HepG2 (cell line): ENCODE data around the gene TALDO1. TPM values are rescaled to one million over a fixed set of nuclear protein-coding genes. Genes with fewer than 3 reads are reported as not detected.

Experiments used
- ATAC-seq: fragments of 200-7000 bp; cut with Tn5 transposase; 3 replicates; pipeline ENCODE4 v1.9.1; 2020; ENCODE audit warnings: mild to moderate bottlenecking, moderate library complexity
- Bru-seq: library from RNA; stranded (reverse); fragments of 400-500 nt; gene quantifications from one replicate; lab custom pipeline; 2021; lab: Mats Ljungman, UMichigan
- BruChase-seq, 2 experiments: library from RNA; stranded (reverse); fragments of 400-500 nt; gene quantifications; one replicate each; lab custom pipeline; 2021; lab: Mats Ljungman, UMichigan
- BruUV-seq: library from RNA; stranded (reverse); fragments of 400-500 nt; replicated peaks from 2 replicates; lab custom pipeline; 2021; lab: Mats Ljungman, UMichigan
- CTCF ChIA-PET: fragments of 300-600 bp; formaldehyde crosslinking; extraction: SDS; loops from one replicate; lab custom pipeline; 2021; ENCODE audit warnings: low total read pairs, inconsistent platforms, low intra/inter-chr PET ratio; lab: Yijun Ruan, JAX
- POLR2A ChIA-PET: fragments of 350-600 bp; sonication (Branson Sonifier 250); formaldehyde crosslinking; loops from one replicate; lab custom pipeline; 2020; ENCODE audit warnings: antibody characterized with exemption, inconsistent platforms; lab: Yijun Ruan, JAX
- DNase-seq: peaks from one replicate; pipeline ENCODE4 v3.0.0-alpha.2; 2015; ENCODE audit warnings: low spot score
- FAIRE-seq: peaks from 3 replicates; lab custom pipeline; 2011; peaks lifted over from hg19 to GRCh38; lab: Jason Lieb, UNC
- H2AFZ ChIP-seq: one replicate; pipeline ENCODE4 v1.6.1; 2011; ENCODE audit warnings: low read length, inconsistent platforms
- H3K27ac ChIP-seq: fragments of 300-600 bp; 3 replicates; pipeline ENCODE4 v1.8.0; 2011; ENCODE audit warnings: mixed run types, mild to moderate bottlenecking, mixed read lengths, low read length, inconsistent platforms; ENCODE audit not compliant: insufficient read depth; ENCODE audit errors: extremely low read length
- H3K27me3 ChIP-seq, 2 experiments: fragments of 200-600 bp in 1 of 2; 2 replicates in 1 of 2; 3 replicates in 1 of 2; pipeline versions ENCODE4 v1.6.0 to v1.8.0; 2011; ENCODE audit warnings: low read length in 2 of 2, mild to moderate bottlenecking in 2 of 2, moderate library complexity in 2 of 2, inconsistent platforms in 1 of 2; ENCODE audit not compliant: insufficient read depth in 2 of 2, control insufficient read depth in 1 of 2
- H3K36me3 ChIP-seq, 2 experiments: fragments of 200-600 bp in 1 of 2; replicated peaks in 1 of 2; 2 replicates in 1 of 2; 3 replicates in 1 of 2; pipeline versions ENCODE4 v1.5.1 to v1.8.0; 2011; ENCODE audit warnings: low read length in 2 of 2, inconsistent platforms in 1 of 2; ENCODE audit not compliant: insufficient read depth in 2 of 2, control insufficient read depth in 1 of 2
- H3K4me1 ChIP-seq: 2 replicates; pipeline ENCODE4 v1.5.1; 2012; ENCODE audit warnings: low read length, inconsistent platforms; ENCODE audit not compliant: insufficient read depth
- H3K4me2 ChIP-seq: 2 replicates; pipeline ENCODE4 v1.6.0; 2011; ENCODE audit warnings: low read depth, low read length, inconsistent platforms
- H3K4me3 ChIP-seq, 3 experiments: fragments of 200-600 bp in 1 of 3; sonication (generic), shearing (Covaris generic) in 1 of 3; replicated peaks in 1 of 3; 2 replicates each; pipeline ENCODE4 v1.5.1; 2011 to 2016; ENCODE audit warnings: low read length in 3 of 3, inconsistent platforms in 2 of 3, low read depth in 2 of 3, mild to moderate bottlenecking in 2 of 3, control low read depth in 1 of 3, mixed read lengths in 1 of 3; ENCODE audit not compliant: insufficient read depth in 1 of 3
- H3K79me2 ChIP-seq: one replicate; pipeline ENCODE4 v1.6.1; 2011; ENCODE audit warnings: low read length, inconsistent platforms; ENCODE audit not compliant: insufficient read depth
- H3K9ac ChIP-seq: 2 replicates; pipeline ENCODE4 v1.6.0; 2011; ENCODE audit warnings: mild to moderate bottlenecking, low read depth, low read length, inconsistent platforms; ENCODE audit not compliant: insufficient read depth
- H3K9me3 ChIP-seq: 2 replicates; pipeline ENCODE4 v1.5.1; 2012; ENCODE audit warnings: mild to moderate bottlenecking, low read length
- H4K20me1 ChIP-seq: 2 replicates; pipeline ENCODE4 v1.6.0; 2011; ENCODE audit warnings: inconsistent platforms, mild to moderate bottlenecking, low read length, moderate library complexity; ENCODE audit not compliant: insufficient read depth
- CREM ChIP-seq, 2 experiments: sonication (generic) in 1 of 2; formaldehyde crosslinking in 1 of 2; IDR thresholded peaks; 2 replicates each; pipeline versions ENCODE4 v1.4.0 to v1.6.1; 2016 to 2020; ENCODE audit warnings: antibody characterized with exemption in 1 of 2, mild to moderate bottlenecking in 1 of 2, missing genetic modification reagents in 1 of 2
- HMGA1 ChIP-seq: sonication (generic); formaldehyde crosslinking; conservative IDR thresholded peaks from 2 replicates; pipeline ENCODE4 v1.4.0; 2020; ENCODE audit warnings: missing genetic modification reagents
- KLF9 ChIP-seq: IDR thresholded peaks from 2 replicates; pipeline ENCODE4 v1.6.1; 2016; ENCODE audit warnings: low read depth
- MAX ChIP-seq: IDR thresholded peaks from 2 replicates; pipeline ENCODE4 v1.6.1; 2012; ENCODE audit warnings: inconsistent platforms
- MXI1 ChIP-seq: IDR thresholded peaks from 3 replicates; pipeline ENCODE4 v1.6.1; 2012; ENCODE audit warnings: low read depth, low read length, inconsistent platforms, borderline replicate concordance
- PBX3 ChIP-seq: sonication (generic); formaldehyde crosslinking; IDR thresholded peaks from 2 replicates; pipeline ENCODE4 v1.8.1; 2023; ENCODE audit warnings: missing genetic modification reagents, inconsistent platforms, borderline replicate concordance
- POLR2AphosphoS5 ChIP-seq: IDR thresholded peaks from 2 replicates; pipeline ENCODE4 v1.6.1; 2012; ENCODE audit warnings: low read depth, low read length
- SP2 ChIP-seq: sonication (generic); formaldehyde crosslinking; IDR thresholded peaks from 2 replicates; pipeline ENCODE4 v1.5.1; 2020; ENCODE audit warnings: mild to moderate bottlenecking, missing genetic modification reagents
- TAF1 ChIP-seq: sonication (generic); formaldehyde crosslinking; IDR thresholded peaks from 2 replicates; pipeline ENCODE4 v1.4.0; 2020; ENCODE audit warnings: missing genetic modification reagents
- TRIM22 ChIP-seq: fragments of 450-650 bp; IDR thresholded peaks from 2 replicates; pipeline ENCODE4 v1.6.1; 2017
- ZFYVE20 ChIP-seq: sonication (generic); formaldehyde crosslinking; IDR thresholded peaks from 2 replicates; pipeline ENCODE4 v1.8.0; 2023; ENCODE audit warnings: low read depth, mild to moderate bottlenecking, moderate library complexity, missing genetic modification reagents, borderline replicate concordance
- ZNF205 ChIP-seq: IDR thresholded peaks from 2 replicates; pipeline ENCODE4 v1.6.1; 2018; ENCODE audit warnings: missing biosample characterization, missing genetic modification reagents
- ZNF670 ChIP-seq: sonication (generic); formaldehyde crosslinking; IDR thresholded peaks from 2 replicates; pipeline ENCODE4 v1.8.0; 2022; ENCODE audit warnings: mild to moderate bottlenecking, missing genetic modification reagents, borderline replicate concordance
- ZNF788 ChIP-seq: sonication (generic); formaldehyde crosslinking; IDR thresholded peaks from 2 replicates; pipeline ENCODE4 v1.5.0; 2020; ENCODE audit warnings: mild to moderate bottlenecking, missing genetic modification reagents, borderline replicate concordance
- WGBS: methylation state at CpG from one replicate; pipeline ENCODE4 v1.1.6; 2017; ENCODE audit warnings: low lambda C conversion rate; 5-methylcytosine and 5-hydroxymethylcytosine counted together
- in situ Hi-C: cut with HindIII; loops from 2 replicates; pipeline ENCODE4 v1.10.0; 2017; ENCODE audit warnings: low pct_unique_long_range_greater_than_20kb; ENCODE audit not compliant: extremely low pct_ligation_motif_present
- intact Hi-C: fragments of 100-400 bp; cut with micrococcal nuclease; formaldehyde crosslinking; loops from one replicate; pipeline ENCODE4 v1.10.0; 2022; ENCODE audit not compliant: unreplicated experiment
- long read RNA-seq, 2 experiments: library from RNA in 1 of 2; library from polyadenylated mRNA in 1 of 2; stranded (forward) in 1 of 2; unstranded in 1 of 2; transcript quantifications; one replicate each; pipeline ENCODE4 v2.0.0, GENCODE V29; 2019 to 2022
- polyA minus RNA-seq, 3 experiments: library from RNA; depleted of rRNA, polyadenylated mRNA; stranded (reverse); fragments of >200 nt; gene quantifications; 2 replicates each; pipeline ENCODE4 v1.2.3, GENCODE V29; 2011; ENCODE audit warnings: low replicate concordance in 1 of 3
- polyA plus RNA-seq, 8 experiments: library from polyadenylated mRNA; depleted of rRNA in 3 of 8; stranded (reverse) in 7 of 8; unstranded in 1 of 8; fragments of >200 nt; fragmentation: Illumina TruSeq in 4 of 8; extraction: Trizol in 4 of 8; gene quantifications; 2 replicates each; pipeline versions ENCODE4 v1.2.1 to v1.2.3, GENCODE V29; 2011 to 2016; ENCODE audit warnings: low read depth in 4 of 8, missing spikeins in 1 of 8, mixed read lengths in 1 of 8; ENCODE audit not compliant: insufficient read depth in 1 of 8
- total RNA-seq, 5 experiments: library from RNA; depleted of rRNA; stranded (reverse); fragments of >200 nt; fragmentation: Illumina TruSeq; extraction: Trizol; gene quantifications; 2 replicates each; pipeline ENCODE4 v1.2.3, GENCODE V29; 2016; ENCODE audit warnings: low read depth in 1 of 5

Gene TALDO1
- 240 and 336 TPM in 2 replicates for total RNA-seq (2016; rRNA removed; fragmentation: Illumina TruSeq; extraction: Trizol)
- total RNA-seq (2016; cell fraction: cytosol; rRNA removed; fragmentation: Illumina TruSeq; extraction: Trizol; ENCODE audit: low read depth) = 94.7 and 94.9 TPM in 2 replicates
- 233 and 351 TPM in 2 replicates for total RNA-seq (2016; cell fraction: insoluble cytoplasmic fraction; rRNA removed; fragmentation: Illumina TruSeq; extraction: Trizol)
- total RNA-seq (2016; cell fraction: membrane; rRNA removed; fragmentation: Illumina TruSeq; extraction: Trizol) = 97.2 and 101 TPM in 2 replicates
- 84.2 and 97.2 TPM in 2 replicates for total RNA-seq (2016; cell fraction: nucleus; rRNA removed; fragmentation: Illumina TruSeq; extraction: Trizol)
- polyA plus RNA-seq (2011; rRNA removed) = 88.1 and 107 TPM in 2 replicates
- 93.4 and 124 TPM in 2 replicates for polyA plus RNA-seq (2011; cell fraction: cytosol; rRNA removed)
- 50.1 and 56.3 TPM in 2 replicates for polyA plus RNA-seq (2011; cell fraction: nucleus; rRNA removed)
- polyA plus RNA-seq (2012) = 89.8 and 93.0 TPM in 2 replicates
- polyA plus RNA-seq (2016; cell fraction: cytosol; fragmentation: Illumina TruSeq; extraction: Trizol; ENCODE audit: low read depth) = 78.6 and 81.5 TPM in 2 replicates
- polyA plus RNA-seq (2016; cell fraction: insoluble cytoplasmic fraction; fragmentation: Illumina TruSeq; extraction: Trizol; ENCODE audit: low read depth) = 291 and 296 TPM in 2 replicates
- 74.1 and 77.8 TPM in 2 replicates for polyA plus RNA-seq (2016; cell fraction: membrane; fragmentation: Illumina TruSeq; extraction: Trizol; ENCODE audit: low read depth)
- 141 and 146 TPM in 2 replicates for polyA plus RNA-seq (2016; cell fraction: nucleus; fragmentation: Illumina TruSeq; extraction: Trizol; ENCODE audit: insufficient read depth, low read depth)
- 76.8 and 132 TPM in 2 replicates for polyA minus RNA-seq (2011; rRNA and poly(A)+ RNA removed; ENCODE audit: low replicate concordance)
- polyA minus RNA-seq (2011; cell fraction: cytosol; rRNA and poly(A)+ RNA removed) = 46.9 and 78.3 TPM in 2 replicates
- polyA minus RNA-seq (2011; cell fraction: nucleus; rRNA and poly(A)+ RNA removed) = 15.8 and 16.4 TPM in 2 replicates
- Bru-seq, nascent RNA = percentile 68 among the genes with signal in this experiment
- BruChase-seq, experiment 1, labeled RNA remaining after a 6-hour chase = percentile 72 among the genes with signal in this experiment
- percentile 67 among the genes with signal in this experiment for BruChase-seq, experiment 2, labeled RNA remaining after a 2-hour chase
- long read RNA-seq, experiment 1, transcript TALDO1-201 (8 exons, 1,346 nt) = major isoform, 228 of 253 reads
- long read RNA-seq, experiment 1, transcript TALDO1-203 (8 exons, 1,231 nt) = minor isoform, 6 of 253 reads
- long read RNA-seq, experiment 1, partial matches to known transcripts = 12 of 253 reads
- long read RNA-seq, experiment 1, other reads (novel, unspliced or antisense) = 6 of 253 reads
- long read RNA-seq, experiment 2, transcript TALDO1-201 (8 exons, 1,346 nt) = major isoform, 254 of 318 reads
- long read RNA-seq, experiment 2, partial matches to known transcripts = 37 of 318 reads
- long read RNA-seq, experiment 2, other reads (novel, unspliced or antisense) = 23 of 318 reads

GRCh38 chr11:747158-748006 is at the start of gene TALDO1:
Gene TALDO1 (plus strand): TSS chr11:747464. CDS start chr11:747482, 18 bp downstream.
- H2AFZ ChIP-seq = no peak within 1 kb of the TSS
- POLR2A ChIA-PET = interaction anchor here (0.5 to 3.6 kb wide), 13 partner anchors 9 to 163 kb away, joined by 3 to 33 read pairs (median 4); partner anchors contain the start of genes EPS8L2, GATD1, RPLP2 and TMEM80
- CTCF ChIA-PET = interaction anchor here (1.9 kb wide), 1 partner anchor 19 kb away, joined by 7 read pairs; no protein-coding TSS in a partner anchor
- no peak for TF ChIP-seq TRIM22
- peak; percentile 60 for TF ChIP-seq POLR2AphosphoS5
- peak; percentile 81 for TF ChIP-seq TAF1 (CRISPR knock-in tag)
- TF ChIP-seq ZFYVE20 (CRISPR knock-in tag) = peak; percentile 25; the same call in 1 of the 2 replicates
- peak; percentile 53 for TF ChIP-seq SP2 (CRISPR knock-in tag)
- TF ChIP-seq MAX = peak; percentile 87
- TF ChIP-seq HMGA1 = no peak
- TF ChIP-seq CREM (IDR thresholded peaks at IDR 0.05) = no peak
- no peak for TF ChIP-seq CREM (CRISPR knock-in tag; IDR thresholded peaks at IDR 0.05)
- TF ChIP-seq PBX3 (CRISPR knock-in tag) = no peak; the same call in 1 of the 2 replicates
- peak; percentile 46; the same call in 1 of the 3 replicates for TF ChIP-seq MXI1
- TF ChIP-seq KLF9 (CRISPR knock-in tag) = no peak
- TF ChIP-seq ZNF788 (CRISPR knock-in tag) = peak; percentile 73; the same call in 1 of the 2 replicates
- no peak; the same call in none of the 2 replicates for TF ChIP-seq ZNF670
- TF ChIP-seq ZNF205 (CRISPR knock-in tag) = peak; percentile 70

More at GRCh38 chr11:747158-748006, at the start of gene TALDO1:
- H4K20me1 ChIP-seq = peaks cover 5% of the 10 kb centered on the region; the same call in 1 of the 2 replicates
- in situ Hi-C loops (no loop called here), intact Hi-C loops (no loop called here)
- ATAC-seq (peak; percentile 95), FAIRE-seq (no peak), DNase-seq (peak; percentile 76)
- H3K36me3 ChIP-seq = peaks cover 0 to 1% of the 10 kb centered on the region in 2 experiments; a peak in 2 of 5 replicates
- H3K4me1 ChIP-seq = peaks cover 37% of the 10 kb centered on the region
- peak within 1 kb of the TSS; percentile 82 for H3K4me2 ChIP-seq
- WGBS = 0% methylated on average over 22 of the region's 112 CpGs
- no peaks in the 10 kb centered on the region for H3K9me3 ChIP-seq
- H3K27ac ChIP-seq = peak within 1 kb of the TSS; percentile 73
- no peaks in the 10 kb centered on the region; a peak in 1 of 5 replicates for H3K27me3 ChIP-seq
- H3K9ac ChIP-seq = peak within 1 kb of the TSS; percentile 88
- peak within 1 kb of the TSS; percentile 80 to 95 (median 85) for H3K4me3 ChIP-seq
- no TSS peak for BruUV-seq
- peaks cover 44% of the 10 kb centered on the region for H3K79me2 ChIP-seq
